Measurements from ENCODE around the gene KRT71.

- TF ChIP-seq ELF4 (IDR thresholded peaks at IDR 0.05) = no peak
- no peak for TF ChIP-seq PKNOX1 (IDR thresholded peaks at IDR 0.05)
- no peak for TF ChIP-seq FOXK2 (IDR thresholded peaks at IDR 0.05)
- no peak for TF ChIP-seq FOXM1 (IDR thresholded peaks at IDR 0.05; ENCODE audit: borderline replicate concordance)
- TF ChIP-seq TARDBP (IDR thresholded peaks at IDR 0.05) = no peak
- no peak for TF ChIP-seq SUZ12 (IDR thresholded peaks at IDR 0.05)
Observed at GRCh38 chr12:52558781-52559445, 6.0 kb upstream of the KRT71 start.

Data from HEK293T (cell line).